22Rv1 (cell line): ENCODE results near the gene SCUBE1.

ENCODE experiments used
- CTCF ChIP-seq: fragments of 450-650 bp; IDR thresholded peaks from 2 replicates; pipeline ENCODE4 v1.5.1; 2017; ENCODE audit warnings: mild to moderate bottlenecking
- ZFX ChIP-seq: fragments of 450-650 bp; IDR thresholded peaks from 2 replicates; pipeline ENCODE4 v1.6.1; 2017; ENCODE audit warnings: antibody characterized with exemption, borderline replicate concordance

- TF ChIP-seq CTCF (no peak), ZFX (no peak)
These were observed 66.9 kb downstream of the SCUBE1 start for GRCh38 chr22:43276321-43276720.
